ENCODE data around the gene ZCCHC7.

Gene ZCCHC7

GRCh38 chr9:37353791-37354190 is 233.4 kb downstream of the ZCCHC7 start:
- H3K36me3 ChIP-seq (replicated peaks; ENCODE audit: low read depth, low read length) = peaks cover 11% of the 10 kb centered on the region
- H3K9ac ChIP-seq (ENCODE audit: low read length) = no peak overlapping the region
- H3K27me3 ChIP-seq (ENCODE audit: low read depth, low read length) = no peaks in the 10 kb centered on the region
- TF ChIP-seq CTCF (IDR thresholded peaks at IDR 0.05; ENCODE audit: low read depth, low read length) (no peak), EZH2phosphoT487 (IDR thresholded peaks at IDR 0.05; ENCODE audit: low read depth) (no peak)
- H4K20me1 ChIP-seq (ENCODE audit: insufficient read depth, low read length) = no peaks in the 10 kb centered on the region
- H2AFZ ChIP-seq (ENCODE audit: low read depth, low read length) = no peak overlapping the region
- H3K79me2 ChIP-seq (ENCODE audit: low read length) = no peaks in the 10 kb centered on the region
- H3K4me3 ChIP-seq (ENCODE audit: low read length) = no peak overlapping the region
- no peak overlapping the region for H3K27ac ChIP-seq (ENCODE audit: low read length)
- no peak overlapping the region for H3K4me2 ChIP-seq (ENCODE audit: low read length)
- H3K4me1 ChIP-seq (ENCODE audit: low read length) = no peaks in the 10 kb centered on the region; the same call in 1 of the 2 replicates
- no peaks in the 10 kb centered on the region for H3K9me3 ChIP-seq (ENCODE audit: insufficient read depth, low read length)

DNA sequence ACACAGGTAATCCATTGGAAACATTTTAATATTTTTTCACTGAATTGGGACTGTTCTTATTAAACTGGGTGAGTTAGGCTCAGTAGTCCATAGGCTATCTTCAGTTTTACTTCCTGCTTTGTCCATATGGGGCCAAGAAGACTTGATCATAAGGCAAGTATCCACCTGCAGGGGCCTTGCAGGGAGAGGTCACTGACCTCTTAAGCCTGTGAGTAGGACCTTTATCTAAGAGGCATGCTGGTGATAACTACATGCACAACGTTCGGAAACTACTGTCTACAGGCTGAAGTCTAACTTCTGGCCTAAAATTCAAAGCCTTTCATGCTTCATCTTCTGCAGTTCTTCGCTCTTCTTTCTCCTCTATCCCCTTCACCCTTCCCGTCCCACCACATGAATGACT is 242.1 kb downstream of the ZCCHC7 start:
- no peak overlapping the region for H3K4me2 ChIP-seq (ENCODE audit: low read length)
- H2AFZ ChIP-seq (ENCODE audit: low read depth, low read length) = no peak overlapping the region
- peaks cover 17% of the 10 kb centered on the region for H3K4me1 ChIP-seq (ENCODE audit: low read length)
- H3K27ac ChIP-seq (ENCODE audit: low read length) = no peak overlapping the region
- H3K79me2 ChIP-seq (ENCODE audit: low read length) = no peaks in the 10 kb centered on the region
- H3K9me3 ChIP-seq (ENCODE audit: insufficient read depth, low read length) = no peaks in the 10 kb centered on the region
- H3K9ac ChIP-seq (ENCODE audit: low read length) = no peak overlapping the region
- H4K20me1 ChIP-seq (ENCODE audit: insufficient read depth, low read length) = no peaks in the 10 kb centered on the region
- no peak overlapping the region for H3K4me3 ChIP-seq (ENCODE audit: low read length)
- H3K27me3 ChIP-seq (ENCODE audit: low read depth, low read length) = no peaks in the 10 kb centered on the region
- H3K36me3 ChIP-seq (replicated peaks; ENCODE audit: low read depth, low read length) = peaks cover 7% of the 10 kb centered on the region
- TF ChIP-seq CTCF (IDR thresholded peaks at IDR 0.05; ENCODE audit: low read depth, low read length) = no peak
- TF ChIP-seq EZH2phosphoT487 (IDR thresholded peaks at IDR 0.05; ENCODE audit: low read depth) = no peak

DNA sequence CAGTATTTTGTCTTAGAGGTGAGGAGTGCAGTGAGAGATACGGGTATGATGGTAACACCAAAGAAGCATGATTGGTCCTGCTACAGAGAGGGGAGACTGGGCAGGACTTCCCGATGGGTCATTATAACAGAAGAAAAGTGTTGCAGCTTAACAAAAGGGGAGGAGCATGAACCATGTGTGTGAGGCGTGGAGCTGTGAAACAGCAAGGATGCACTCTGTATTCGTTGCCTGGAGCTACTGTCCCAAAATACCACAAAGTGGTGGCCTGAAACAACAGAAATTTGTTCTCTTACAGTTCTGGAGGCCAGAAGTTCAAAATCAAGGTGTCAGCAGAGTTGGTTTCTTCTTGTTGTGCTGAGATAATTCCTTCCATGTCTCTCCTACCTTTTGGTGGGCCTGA is 242.8 kb downstream of the ZCCHC7 start:
- H3K4me1 ChIP-seq (ENCODE audit: low read length) = peaks cover 21% of the 10 kb centered on the region
- H3K9ac ChIP-seq (ENCODE audit: low read length) = no peak overlapping the region
- H3K27me3 ChIP-seq (ENCODE audit: low read depth, low read length) = no peaks in the 10 kb centered on the region
- no peaks in the 10 kb centered on the region for H3K79me2 ChIP-seq (ENCODE audit: low read length)
- H4K20me1 ChIP-seq (ENCODE audit: insufficient read depth, low read length) = no peaks in the 10 kb centered on the region
- H3K27ac ChIP-seq (ENCODE audit: low read length) = no peak overlapping the region
- H3K36me3 ChIP-seq (replicated peaks; ENCODE audit: low read depth, low read length) = peaks cover 11% of the 10 kb centered on the region
- no peak overlapping the region for H3K4me2 ChIP-seq (ENCODE audit: low read length)
- H3K4me3 ChIP-seq (ENCODE audit: low read length) = no peak overlapping the region
- no peaks in the 10 kb centered on the region for H3K9me3 ChIP-seq (ENCODE audit: insufficient read depth, low read length)
- no peak overlapping the region for H2AFZ ChIP-seq (ENCODE audit: low read depth, low read length)
- TF ChIP-seq CTCF (IDR thresholded peaks at IDR 0.05; ENCODE audit: low read depth, low read length) = no peak
- TF ChIP-seq EZH2phosphoT487 (IDR thresholded peaks at IDR 0.05; ENCODE audit: low read depth) = no peak

DNA sequence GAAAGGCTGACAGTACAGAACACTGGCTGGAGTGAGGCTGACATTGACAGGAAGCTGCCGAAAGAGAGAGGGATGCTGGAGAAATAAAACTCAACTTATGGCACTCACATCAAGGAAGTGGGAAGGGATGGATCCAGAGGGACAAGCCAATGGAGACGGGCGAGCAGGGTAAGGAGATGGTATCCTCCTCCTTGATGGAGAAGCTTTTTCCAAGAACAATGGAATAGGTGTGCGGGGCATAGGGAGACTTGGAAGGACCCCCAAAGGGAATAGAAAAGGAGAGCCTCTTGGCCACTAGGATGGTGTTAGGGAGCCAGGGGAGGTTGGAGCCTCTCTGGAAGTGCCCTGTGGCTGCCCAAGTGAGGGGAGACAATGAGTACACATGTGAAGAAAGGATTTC is 243.8 kb downstream of the ZCCHC7 start:
- Histone ChIP-seq H3K4me3 (ENCODE audit: low read length) (no peak overlapping the region), H3K4me2 (ENCODE audit: low read length) (no peak overlapping the region), H3K27me3 (ENCODE audit: low read depth, low read length) (no peaks in the 10 kb centered on the region), H3K4me1 (ENCODE audit: low read length) (peaks cover 30% of the 10 kb centered on the region), H3K9ac (ENCODE audit: low read length) (no peak overlapping the region), H3K27ac (ENCODE audit: low read length) (no peak overlapping the region), H3K36me3 (replicated peaks; ENCODE audit: low read depth, low read length) (peaks cover 15% of the 10 kb centered on the region), H4K20me1 (ENCODE audit: insufficient read depth, low read length) (no peaks in the 10 kb centered on the region), H2AFZ (ENCODE audit: low read depth, low read length) (no peak overlapping the region), H3K9me3 (ENCODE audit: insufficient read depth, low read length) (no peaks in the 10 kb centered on the region), H3K79me2 (ENCODE audit: low read length) (peaks cover 7% of the 10 kb centered on the region)
- no peak for TF ChIP-seq EZH2phosphoT487 (IDR thresholded peaks at IDR 0.05; ENCODE audit: low read depth)
- TF ChIP-seq CTCF (IDR thresholded peaks at IDR 0.05; ENCODE audit: low read depth, low read length) = no peak

Data from OCI-LY3 (cell line).